A673 (cell line): ENCODE measurements around the gene IL21.

Source experiments
- CTCF ChIP-seq: fragments of 300-800, 200-600 bp; sonication (generic); conservative IDR thresholded peaks from 2 replicates; pipeline ENCODE4 v1.5.1; 2017; ENCODE audit warnings: low read depth, mild to moderate bottlenecking, antibody characterized with exemption, low read length, moderate library complexity, mixed read lengths
- EZH2 ChIP-seq: fragments of 200-600 bp; sonication (generic); IDR thresholded peaks from 2 replicates; pipeline ENCODE4 v1.6.1; 2017; ENCODE audit warnings: borderline replicate concordance, low read depth, mild to moderate bottlenecking, mixed read lengths, antibody characterized with exemption, low read length; ENCODE audit not compliant: poor library complexity, severe bottlenecking

- TF ChIP-seq CTCF (no peak), EZH2 (no peak)
Measured at GRCh38 chr4:122623637-122624166, 2.8 kb upstream of the IL21 start.
